Endothelial cell of umbilical vein (primary cell): ENCODE data around the gene CMTM4. TPM values are rescaled to one million over a fixed set of nuclear protein-coding genes. Genes with fewer than 3 reads are reported as not detected.
"Not testable (repeated sequence)": the region's sequence is repeated elsewhere in the genome, so short reads cannot be mapped to it uniquely, and the experiment has no call there.

ENCODE experiments used
- BruUV-seq: library from RNA; stranded (reverse); fragments of 400-500 nt; replicated peaks from 2 replicates; lab custom pipeline; 2021; lab: Mats Ljungman, UMichigan
- CTCF ChIA-PET: fragments of 300-600, 350-600 bp; sonication (Branson Sonifier 250); formaldehyde crosslinking; loops from one replicate; lab custom pipeline; 2021; ENCODE audit warnings: antibody characterized with exemption, inconsistent platforms; lab: Charles Lee
- POLR2A ChIA-PET: fragments of 300-600, 350-600 bp; sonication (Branson Sonifier 250); formaldehyde crosslinking; loops from one replicate; lab custom pipeline; 2021; ENCODE audit warnings: antibody characterized with exemption, inconsistent platforms; lab: Charles Lee
- DNase-seq: peaks from one replicate; pipeline ENCODE4 v3.0.0-alpha.2; 2011; ENCODE audit warnings: low read depth, low spot score
- FAIRE-seq: peaks from 2 replicates; lab custom pipeline; 2011; peaks lifted over from hg19 to GRCh38; lab: Jason Lieb, UNC
- H2AFZ ChIP-seq: 2 replicates; pipeline ENCODE4 v1.6.0; 2012; ENCODE audit warnings: low read depth, low read length, control low read depth, inconsistent platforms
- H3K27ac ChIP-seq: 2 replicates; pipeline ENCODE4 v1.5.1; 2011; ENCODE audit warnings: low read depth, mild to moderate bottlenecking, control low read depth, low read length, moderate library complexity; ENCODE audit not compliant: insufficient read depth
- H3K27me3 ChIP-seq, 2 experiments: 2 replicates each; pipeline versions ENCODE4 v1.6.0 to v1.6.1; 2011; ENCODE audit warnings: low read length in 2 of 2, mixed read lengths in 1 of 2; ENCODE audit not compliant: control insufficient read depth in 2 of 2, insufficient read depth in 2 of 2
- H3K36me3 ChIP-seq, 2 experiments: 2 replicates in 1 of 2; 3 replicates in 1 of 2; pipeline ENCODE4 v1.5.1; 2011; ENCODE audit warnings: low read length in 2 of 2, mild to moderate bottlenecking in 1 of 2, moderate library complexity in 1 of 2; ENCODE audit not compliant: control insufficient read depth in 2 of 2, insufficient read depth in 2 of 2; ENCODE audit errors: extremely low read depth in 1 of 2
- H3K4me1 ChIP-seq: 3 replicates; pipeline ENCODE4 v1.5.1; 2011; ENCODE audit warnings: mild to moderate bottlenecking, low read length; ENCODE audit not compliant: control insufficient read depth, insufficient read depth; ENCODE audit errors: extremely low read depth
- H3K4me2 ChIP-seq: 2 replicates; pipeline ENCODE4 v1.6.1; 2011; ENCODE audit warnings: low read length, control low read depth, mixed read lengths; ENCODE audit not compliant: insufficient read depth
- H3K4me3 ChIP-seq, 3 experiments: fragments of 200-600 bp in 1 of 3; sonication (generic), shearing (Covaris generic) in 1 of 3; replicated peaks in 1 of 3; 2 replicates each; pipeline ENCODE4 v1.5.1; 2011 to 2016; ENCODE audit warnings: control low read depth in 3 of 3, low read length in 3 of 3, mild to moderate bottlenecking in 2 of 3, inconsistent platforms in 1 of 3, low read depth in 1 of 3, moderate library complexity in 1 of 3; ENCODE audit not compliant: insufficient read depth in 1 of 3
- H3K79me2 ChIP-seq: 2 replicates; pipeline ENCODE4 v1.6.0; 2012; ENCODE audit warnings: low read length, inconsistent platforms; ENCODE audit not compliant: control insufficient read depth, insufficient read depth
- H3K9ac ChIP-seq: replicated peaks from 2 replicates; pipeline ENCODE3; 2011; ENCODE audit warnings: low read length, control low read depth; ENCODE audit not compliant: insufficient read depth; ENCODE audit errors: extremely low read depth
- H3K9me1 ChIP-seq: replicated peaks from 3 replicates; pipeline ENCODE4 v1.6.0; 2011; ENCODE audit warnings: mild to moderate bottlenecking, low read length; ENCODE audit not compliant: control insufficient read depth, insufficient read depth; ENCODE audit errors: extremely low read depth
- H3K9me3 ChIP-seq: replicated peaks from 2 replicates; pipeline ENCODE4 v1.5.1; 2012; ENCODE audit warnings: low read length, inconsistent platforms; ENCODE audit not compliant: control insufficient read depth, insufficient read depth
- H4K20me1 ChIP-seq: replicated peaks from 2 replicates; pipeline ENCODE3; 2011; ENCODE audit warnings: mild to moderate bottlenecking, low read length; ENCODE audit not compliant: control insufficient read depth, insufficient read depth; ENCODE audit errors: extremely low read depth
- EZH2 ChIP-seq: IDR thresholded peaks from 2 replicates; pipeline ENCODE4 v1.6.1; 2012; ENCODE audit warnings: borderline replicate concordance, low read depth, mild to moderate bottlenecking, moderate library complexity, low read length, inconsistent platforms; ENCODE audit not compliant: severe bottlenecking
- FOS ChIP-seq: IDR thresholded peaks from 2 replicates; pipeline ENCODE4 v1.6.1; 2011; ENCODE audit warnings: mild to moderate bottlenecking, low read length, moderate library complexity, borderline replicate concordance; ENCODE audit not compliant: insufficient read depth
- GATA2 ChIP-seq: IDR thresholded peaks from 2 replicates; pipeline ENCODE4 v1.7.0; 2011; ENCODE audit warnings: low read depth, mild to moderate bottlenecking, moderate library complexity, mixed read lengths, low read length; ENCODE audit not compliant: insufficient read length, insufficient read depth
- JUN ChIP-seq: IDR thresholded peaks from 2 replicates; pipeline ENCODE4 v1.6.1; 2011; ENCODE audit warnings: borderline replicate concordance, low read depth; ENCODE audit not compliant: insufficient read length, insufficient read depth
- MAX ChIP-seq: IDR thresholded peaks from 2 replicates; pipeline ENCODE4 v1.6.1; 2011; ENCODE audit not compliant: insufficient read depth, insufficient read length
- MYC ChIP-seq: IDR thresholded peaks from one replicate; pipeline ENCODE4 v1.6.1; 2011; ENCODE audit warnings: mild to moderate bottlenecking, low read depth, low read length
- POLR2A ChIP-seq: IDR thresholded peaks from 2 replicates; pipeline ENCODE4 v1.6.1; 2012; ENCODE audit warnings: low read depth, mild to moderate bottlenecking, control low read depth, low read length
- POLR2AphosphoS5 ChIP-seq: IDR thresholded peaks from 2 replicates; pipeline ENCODE4 v1.6.1; 2012; ENCODE audit warnings: low read depth, mild to moderate bottlenecking, control low read depth, low read length, moderate library complexity; ENCODE audit not compliant: insufficient read depth
- dilution Hi-C: fragments of 300-500 bp; cut with MboI; formaldehyde crosslinking; loops from one replicate; pipeline ENCODE4 v1.15.0; 2019; ENCODE audit warnings: low sequenced_read_pairs; ENCODE audit not compliant: extremely low pct_ligation_motif_present
- intact Hi-C: fragments of 100-400 bp; cut with micrococcal nuclease; formaldehyde crosslinking; loops from one replicate; pipeline ENCODE4 v1.10.0; 2022
- polyA plus RNA-seq, 4 experiments: library from polyadenylated mRNA; depleted of rRNA in 3 of 4; stranded (reverse) in 3 of 4; unstranded in 1 of 4; fragments of >200 nt; gene quantifications; 2 replicates each; pipeline versions ENCODE4 v1.2.1 to v1.2.3, GENCODE V29; 2011 to 2012; ENCODE audit warnings: missing spikeins in 1 of 4
- total RNA-seq: library from RNA; stranded (reverse); gene quantifications from 2 replicates; pipeline ENCODE4 v1.2.3, GENCODE V29; 2021
- TF ChIP-seq, protein P1 (sequence below), 2 donors: IDR thresholded peaks; 1 replicate in 1 of 2; 2 replicates in 1 of 2; pipeline ENCODE4 v1.5.1; 2011; ENCODE audit warnings: low read length in 2 of 2, mild to moderate bottlenecking in 2 of 2, moderate library complexity in 2 of 2, control low read depth in 1 of 2, inconsistent platforms in 1 of 2, low read depth in 1 of 2; ENCODE audit not compliant: insufficient read depth in 1 of 2; ENCODE audit errors: extremely low read depth in 1 of 2

The CMTM4 gene
- total and polyA plus RNA-seq, 2 donors (not counting 3 experiments of a cell fraction or from before 2014, with no cell fraction given), result 9.0 to 10.7 TPM

GRCh38 chr16:66596559-66596958, 100.0 kb downstream of the CMTM4 start:
- FAIRE-seq, H2AFZ ChIP-seq, H4K20me1 ChIP-seq, H3K79me2 ChIP-seq, H3K27ac ChIP-seq, H3K9me1 ChIP-seq, H3K4me1 ChIP-seq, H3K4me3 ChIP-seq, BruUV-seq, H3K9ac ChIP-seq, H3K4me2 ChIP-seq, DNase-seq, H3K9me3 ChIP-seq, H3K36me3 ChIP-seq, dilution Hi-C loops, intact Hi-C loops: not testable (repeated sequence)
- CTCF ChIA-PET, result interaction anchor here (0.6 to 4.2 kb wide), 5 partner anchors 7 to 588 kb away, joined by 3 to 26 read pairs (median 3); no protein-coding TSS in a partner anchor
- POLR2A ChIA-PET, result interaction anchor here (0.6 kb wide), 1 partner anchor 274 kb away, joined by 3 read pairs; no protein-coding TSS in a partner anchor
- peaks cover 0 to 13% of the 10 kb centered on the region in 2 experiments for H3K27me3 ChIP-seq

DNA sequence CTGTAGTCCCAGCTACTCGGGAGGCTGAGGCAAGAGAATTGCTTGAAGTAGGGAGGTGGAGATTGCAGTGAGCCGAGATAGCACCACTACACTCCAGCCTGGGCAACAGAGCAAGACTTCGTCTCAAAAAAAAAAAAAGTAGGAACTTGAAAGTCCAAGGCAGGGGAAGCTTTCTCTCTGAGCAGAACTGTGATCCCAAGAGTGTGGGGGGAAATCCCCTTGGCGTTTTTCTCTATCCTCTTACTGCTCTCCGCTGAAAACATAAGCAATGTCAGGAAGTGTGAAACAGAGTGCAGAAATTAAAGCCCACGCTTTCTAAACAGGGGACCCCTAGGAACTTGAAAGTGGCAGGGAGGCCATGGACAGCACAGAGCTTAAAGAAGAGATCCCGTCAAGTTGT, 101.8 kb downstream of the CMTM4 start:
- Histone ChIP-seq H3K4me1 (no peaks in the 10 kb centered on the region), H3K27me3 (peaks cover 0 to 13% of the 10 kb centered on the region in 2 experiments), H4K20me1 (no peaks in the 10 kb centered on the region), H3K9me3 (no peaks in the 10 kb centered on the region), H3K27ac (no peak overlapping the region), H3K36me3 (no peaks in the 10 kb centered on the region), H3K4me2 (no peak overlapping the region), H3K9me1 (no peaks in the 10 kb centered on the region), H3K4me3 (no peak overlapping the region), H3K79me2 (no peaks in the 10 kb centered on the region), H3K9ac (no peak overlapping the region), H2AFZ (no peak overlapping the region)
- DNase-seq, result no peak
- no peak for TF ChIP-seq FOS
- TF ChIP-seq GATA2, result no peak
- TF ChIP-seq, protein P1, sequence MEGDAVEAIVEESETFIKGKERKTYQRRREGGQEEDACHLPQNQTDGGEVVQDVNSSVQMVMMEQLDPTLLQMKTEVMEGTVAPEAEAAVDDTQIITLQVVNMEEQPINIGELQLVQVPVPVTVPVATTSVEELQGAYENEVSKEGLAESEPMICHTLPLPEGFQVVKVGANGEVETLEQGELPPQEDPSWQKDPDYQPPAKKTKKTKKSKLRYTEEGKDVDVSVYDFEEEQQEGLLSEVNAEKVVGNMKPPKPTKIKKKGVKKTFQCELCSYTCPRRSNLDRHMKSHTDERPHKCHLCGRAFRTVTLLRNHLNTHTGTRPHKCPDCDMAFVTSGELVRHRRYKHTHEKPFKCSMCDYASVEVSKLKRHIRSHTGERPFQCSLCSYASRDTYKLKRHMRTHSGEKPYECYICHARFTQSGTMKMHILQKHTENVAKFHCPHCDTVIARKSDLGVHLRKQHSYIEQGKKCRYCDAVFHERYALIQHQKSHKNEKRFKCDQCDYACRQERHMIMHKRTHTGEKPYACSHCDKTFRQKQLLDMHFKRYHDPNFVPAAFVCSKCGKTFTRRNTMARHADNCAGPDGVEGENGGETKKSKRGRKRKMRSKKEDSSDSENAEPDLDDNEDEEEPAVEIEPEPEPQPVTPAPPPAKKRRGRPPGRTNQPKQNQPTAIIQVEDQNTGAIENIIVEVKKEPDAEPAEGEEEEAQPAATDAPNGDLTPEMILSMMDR (IDR thresholded peaks at IDR 0.05; ENCODE audit: extremely low read depth in 1 of 2, insufficient read depth in 1 of 2, low read depth in 1 of 2, low read length in 2 of 2), result no peak
- no peak for TF ChIP-seq JUN
- no peak for TF ChIP-seq MYC
- no peak for TF ChIP-seq POLR2A
- TF ChIP-seq MAX, result no peak
- TF ChIP-seq EZH2, result no peak
- no peak for TF ChIP-seq POLR2AphosphoS5
- CTCF ChIA-PET, result interaction anchor here (0.9 to 1.6 kb wide), 2 partner anchors 9 to 86 kb away, joined by 3 read pairs; no protein-coding TSS in a partner anchor
- dilution Hi-C loops, result no loop called here
- FAIRE-seq, result no peak
- intact Hi-C loops, result no loop called here
- BruUV-seq, result no TSS peak
- POLR2A ChIA-PET, result no interaction called here
